Measurements from ENCODE around the gene KLF13. TPM values are rescaled to one million over a fixed set of nuclear protein-coding genes. Genes with fewer than 3 reads are reported as not detected.

Gene KLF13
- total and polyA plus RNA-seq, 7 donors = 18.7 to 71.9 (median 25.0) TPM

- H3K9me3 ChIP-seq = no peaks in the 10 kb centered on the region
- WGBS, 2 donors = 49 to 79% methylated on average over 11 of the region's 11 CpGs
- H3K4me1 ChIP-seq = no peaks in the 10 kb centered on the region
- H3K27me3 ChIP-seq = peaks cover 0 to 2% (median 0%) of the 10 kb centered on the region in 3 donors
- no peak overlapping the region for H3K27ac ChIP-seq
- TF ChIP-seq POLR2A (IDR thresholded peaks at IDR 0.05) (no peak), CTCF (IDR thresholded peaks at IDR 0.05) (no peak), POLR2AphosphoS5 (IDR thresholded peaks at IDR 0.05) (no peak), EP300 (IDR thresholded peaks at IDR 0.05) (no peak)
- no peak overlapping the region for H3K4me3 ChIP-seq
- no peaks in the 10 kb centered on the region for H3K36me3 ChIP-seq
- intact Hi-C loops (cut with DNase I) = no loop called here
- DNase-seq = peak; percentile 39
Observed at GRCh38 chr15:31279221-31280045, 47.2 kb upstream of the KLF13 start.

- WGBS, 2 donors = 25 to 70% methylated on average over 16 of the region's 16 CpGs
- Histone ChIP-seq H3K4me3 (no peak overlapping the region), H3K27me3 (peaks cover 0 to 2% (median 0%) of the 10 kb centered on the region in 3 donors), H3K4me1 (no peaks in the 10 kb centered on the region), H3K9me3 (no peaks in the 10 kb centered on the region), H3K27ac (no peak overlapping the region), H3K36me3 (no peaks in the 10 kb centered on the region)
- intact Hi-C loops (cut with DNase I) = no loop called here
- DNase-seq = peak; percentile 67
- no peak for TF ChIP-seq POLR2A (IDR thresholded peaks at IDR 0.05)
- TF ChIP-seq CTCF (IDR thresholded peaks at IDR 0.05) = no peak
- TF ChIP-seq EP300 (IDR thresholded peaks at IDR 0.05) = no peak
- no peak for TF ChIP-seq POLR2AphosphoS5 (IDR thresholded peaks at IDR 0.05)
Observed at GRCh38 chr15:31280046-31280830, 46.4 kb upstream of the KLF13 start.

- TF ChIP-seq EP300 (IDR thresholded peaks at IDR 0.05) = no peak
- no peak for TF ChIP-seq POLR2AphosphoS5 (IDR thresholded peaks at IDR 0.05)
- no peaks in the 10 kb centered on the region for H3K4me1 ChIP-seq
- peaks cover 0 to 2% (median 0%) of the 10 kb centered on the region in 3 donors for H3K27me3 ChIP-seq
- no peak overlapping the region for H3K4me3 ChIP-seq
- no peak for DNase-seq
- H3K36me3 ChIP-seq = no peaks in the 10 kb centered on the region
- WGBS, 2 donors = 82 to 88% methylated on average over 6 of the region's 6 CpGs
- intact Hi-C loops (cut with DNase I) = no loop called here
- no peaks in the 10 kb centered on the region for H3K9me3 ChIP-seq
- no peak overlapping the region for H3K27ac ChIP-seq
Observed at GRCh38 chr15:31280831-31281216, 45.8 kb upstream of the KLF13 start.

- Histone ChIP-seq H3K36me3 (no peaks in the 10 kb centered on the region), H3K9me3 (no peaks in the 10 kb centered on the region), H3K4me1 (no peaks in the 10 kb centered on the region), H3K4me3 (no peak overlapping the region), H3K27me3 (no peaks in the 10 kb centered on the region), H3K27ac (no peak overlapping the region)
- WGBS, 2 donors = 96 to 97% methylated on average over 4 of the region's 4 CpGs
- intact Hi-C loops (cut with DNase I) = no loop called here
- no peak for TF ChIP-seq EP300 (IDR thresholded peaks at IDR 0.05)
- no peak for TF ChIP-seq CTCF (IDR thresholded peaks at IDR 0.05)
- no peak for TF ChIP-seq POLR2AphosphoS5 (IDR thresholded peaks at IDR 0.05)
- no peak for TF ChIP-seq POLR2A (IDR thresholded peaks at IDR 0.05)
- DNase-seq = no peak
Observed at GRCh38 chr15:31283043-31283442, 43.6 kb upstream of the KLF13 start.

- intact Hi-C loops (cut with DNase I) = no loop called here
- Histone ChIP-seq H3K27ac (no peak overlapping the region), H3K36me3 (no peaks in the 10 kb centered on the region), H3K9me3 (peaks cover 0 to 2% (median 0%) of the 10 kb centered on the region in 4 donors), H3K4me3 (no peak overlapping the region), H3K4me1 (no peaks in the 10 kb centered on the region), H3K27me3 (no peaks in the 10 kb centered on the region)
- TF ChIP-seq EP300 (IDR thresholded peaks at IDR 0.05) (no peak), CTCF (IDR thresholded peaks at IDR 0.05) (no peak), POLR2AphosphoS5 (IDR thresholded peaks at IDR 0.05) (no peak), POLR2A (IDR thresholded peaks at IDR 0.05) (no peak)
- WGBS, 2 donors = 21 to 28% methylated on average over 1 of the region's 1 CpG
- DNase-seq = no peak
Observed at GRCh38 chr15:31285772-31286261, 40.8 kb upstream of the KLF13 start.

Data from sigmoid colon (tissue), 7 donors.